ENCODE data around the gene MRPL28.

GRCh38 chr16:330741-331140 lies 39.6 kb downstream of the MRPL28 start:
- TF ChIP-seq ZNF274 (IDR thresholded peaks at IDR 0.05; ENCODE audit: low read depth, low read length) (no peak), SUZ12 (IDR thresholded peaks at IDR 0.05; ENCODE audit: extremely low read depth, insufficient read depth, insufficient read length) (no peak)
